ENCODE data around the gene TRIM56. TPM values are rescaled to one million over a fixed set of nuclear protein-coding genes. Genes with fewer than 3 reads are reported as not detected.

Gene TRIM56
- total and polyA plus RNA-seq, 2 of the 13 experiments (the other 11 are each of a cell fraction or from before 2014, with no cell fraction given) = 3.2 to 7.1 TPM

DNA sequence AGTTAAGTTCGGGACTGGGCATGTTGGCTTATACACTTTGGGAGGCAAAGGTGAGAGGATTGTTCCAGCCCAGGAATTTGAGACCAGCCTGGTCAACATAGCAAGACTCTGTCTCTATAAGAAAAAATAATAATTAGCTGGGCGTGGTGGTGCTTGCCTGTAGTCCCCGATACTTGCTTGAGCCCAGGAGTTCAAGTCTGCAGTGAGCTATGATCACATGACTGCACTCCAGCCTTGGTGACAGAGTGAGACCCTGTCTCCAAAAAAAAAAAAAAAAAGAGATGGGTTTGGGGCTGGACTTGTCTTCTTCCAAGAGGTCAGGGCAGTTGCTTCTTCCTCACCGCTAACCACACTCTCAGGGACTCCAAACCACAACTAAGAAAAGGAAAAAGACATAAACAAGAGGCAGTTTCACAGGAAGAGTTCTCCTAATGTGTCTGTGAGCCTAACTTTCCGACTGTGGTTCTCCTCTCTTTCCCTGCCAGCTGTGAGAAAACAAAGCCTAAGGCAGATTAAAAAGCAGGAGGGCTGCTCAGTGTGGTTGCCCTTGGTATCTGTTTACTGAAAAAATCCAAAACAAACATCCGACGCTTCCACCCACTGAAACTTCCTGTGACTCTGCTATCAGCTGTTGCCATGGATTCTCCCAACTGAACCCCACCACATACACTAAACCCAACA lies 39.2 kb downstream of the TRIM56 start (continued):
- TF ChIP-seq, protein P1, sequence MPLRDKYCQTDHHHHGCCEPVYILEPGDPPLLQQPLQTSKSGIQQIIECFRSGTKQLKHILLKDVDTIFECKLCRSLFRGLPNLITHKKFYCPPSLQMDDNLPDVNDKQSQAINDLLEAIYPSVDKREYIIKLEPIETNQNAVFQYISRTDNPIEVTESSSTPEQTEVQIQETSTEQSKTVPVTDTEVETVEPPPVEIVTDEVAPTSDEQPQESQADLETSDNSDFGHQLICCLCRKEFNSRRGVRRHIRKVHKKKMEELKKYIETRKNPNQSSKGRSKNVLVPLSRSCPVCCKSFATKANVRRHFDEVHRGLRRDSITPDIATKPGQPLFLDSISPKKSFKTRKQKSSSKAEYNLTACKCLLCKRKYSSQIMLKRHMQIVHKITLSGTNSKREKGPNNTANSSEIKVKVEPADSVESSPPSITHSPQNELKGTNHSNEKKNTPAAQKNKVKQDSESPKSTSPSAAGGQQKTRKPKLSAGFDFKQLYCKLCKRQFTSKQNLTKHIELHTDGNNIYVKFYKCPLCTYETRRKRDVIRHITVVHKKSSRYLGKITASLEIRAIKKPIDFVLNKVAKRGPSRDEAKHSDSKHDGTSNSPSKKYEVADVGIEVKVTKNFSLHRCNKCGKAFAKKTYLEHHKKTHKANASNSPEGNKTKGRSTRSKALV (CRISPR knock-in tag; IDR thresholded peaks at IDR 0.05) = no peak
- TF ChIP-seq FOXA1 (IDR thresholded peaks at IDR 0.05) = peak; percentile 75
- peak; percentile 88 for TF ChIP-seq FOXA1 (CRISPR knock-in tag; IDR thresholded peaks at IDR 0.05)
- TF ChIP-seq HOXD1 (CRISPR knock-in tag; IDR thresholded peaks at IDR 0.05) = no peak
- peak; percentile 74 for TF ChIP-seq FOXJ3 (CRISPR knock-in tag; IDR thresholded peaks at IDR 0.05; ENCODE audit: borderline replicate concordance)
- no peak for TF ChIP-seq ZFY (CRISPR knock-in tag; IDR thresholded peaks at IDR 0.05)
- peak; percentile 79 for TF ChIP-seq ARNTL (CRISPR knock-in tag; IDR thresholded peaks at IDR 0.05)
- TF ChIP-seq DNMT1 (CRISPR knock-in tag; IDR thresholded peaks at IDR 0.05) = no peak
- TF ChIP-seq, protein P2, sequence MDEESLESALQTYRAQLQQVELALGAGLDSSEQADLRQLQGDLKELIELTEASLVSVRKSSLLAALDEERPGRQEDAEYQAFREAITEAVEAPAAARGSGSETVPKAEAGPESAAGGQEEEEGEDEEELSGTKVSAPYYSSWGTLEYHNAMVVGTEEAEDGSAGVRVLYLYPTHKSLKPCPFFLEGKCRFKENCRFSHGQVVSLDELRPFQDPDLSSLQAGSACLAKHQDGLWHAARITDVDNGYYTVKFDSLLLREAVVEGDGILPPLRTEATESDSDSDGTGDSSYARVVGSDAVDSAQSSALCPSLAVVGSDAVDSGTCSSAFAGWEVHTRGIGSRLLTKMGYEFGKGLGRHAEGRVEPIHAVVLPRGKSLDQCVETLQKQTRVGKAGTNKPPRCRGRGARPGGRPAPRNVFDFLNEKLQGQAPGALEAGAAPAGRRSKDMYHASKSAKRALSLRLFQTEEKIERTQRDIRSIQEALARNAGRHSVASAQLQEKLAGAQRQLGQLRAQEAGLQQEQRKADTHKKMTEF (CRISPR knock-in tag; IDR thresholded peaks at IDR 0.05) = peak; percentile 31; the same call in 1 of the 2 replicates
- no peak for TF ChIP-seq NFE2L1 (CRISPR knock-in tag; IDR thresholded peaks at IDR 0.05; ENCODE audit: borderline replicate concordance)
- TF ChIP-seq ZNF180 (CRISPR knock-in tag; IDR thresholded peaks at IDR 0.05; ENCODE audit: borderline replicate concordance, low read depth) = no peak
- no peak for TF ChIP-seq HES4 (CRISPR knock-in tag; IDR thresholded peaks at IDR 0.05; ENCODE audit: borderline replicate concordance)
- no peak for TF ChIP-seq ZBTB8A (CRISPR knock-in tag; IDR thresholded peaks at IDR 0.05; ENCODE audit: borderline replicate concordance, low read depth)
- no peak for TF ChIP-seq ZNF792 (CRISPR knock-in tag; IDR thresholded peaks at IDR 0.05)
- TF ChIP-seq SMAD3 (CRISPR knock-in tag; IDR thresholded peaks at IDR 0.05) = no peak
- TF ChIP-seq, protein P3, sequence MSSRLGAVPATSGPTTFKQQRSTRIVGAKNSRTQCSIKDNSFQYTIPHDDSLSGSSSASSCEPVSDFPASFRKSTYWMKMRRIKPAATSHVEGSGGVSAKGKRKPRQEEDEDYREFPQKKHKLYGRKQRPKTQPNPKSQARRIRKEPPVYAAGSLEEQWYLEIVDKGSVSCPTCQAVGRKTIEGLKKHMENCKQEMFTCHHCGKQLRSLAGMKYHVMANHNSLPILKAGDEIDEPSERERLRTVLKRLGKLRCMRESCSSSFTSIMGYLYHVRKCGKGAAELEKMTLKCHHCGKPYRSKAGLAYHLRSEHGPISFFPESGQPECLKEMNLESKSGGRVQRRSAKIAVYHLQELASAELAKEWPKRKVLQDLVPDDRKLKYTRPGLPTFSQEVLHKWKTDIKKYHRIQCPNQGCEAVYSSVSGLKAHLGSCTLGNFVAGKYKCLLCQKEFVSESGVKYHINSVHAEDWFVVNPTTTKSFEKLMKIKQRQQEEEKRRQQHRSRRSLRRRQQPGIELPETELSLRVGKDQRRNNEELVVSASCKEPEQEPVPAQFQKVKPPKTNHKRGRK (CRISPR knock-in tag; IDR thresholded peaks at IDR 0.05) = no peak
- no peak for TF ChIP-seq FLYWCH1 (CRISPR knock-in tag; IDR thresholded peaks at IDR 0.05)
- TF ChIP-seq ZNF703 (CRISPR knock-in tag; IDR thresholded peaks at IDR 0.05; ENCODE audit: borderline replicate concordance) = no peak
- no peak for TF ChIP-seq ZNF225 (CRISPR knock-in tag; IDR thresholded peaks at IDR 0.05)
- TF ChIP-seq PITX1 (CRISPR knock-in tag; IDR thresholded peaks at IDR 0.05) = peak; percentile 97
- TF ChIP-seq, protein P4, sequence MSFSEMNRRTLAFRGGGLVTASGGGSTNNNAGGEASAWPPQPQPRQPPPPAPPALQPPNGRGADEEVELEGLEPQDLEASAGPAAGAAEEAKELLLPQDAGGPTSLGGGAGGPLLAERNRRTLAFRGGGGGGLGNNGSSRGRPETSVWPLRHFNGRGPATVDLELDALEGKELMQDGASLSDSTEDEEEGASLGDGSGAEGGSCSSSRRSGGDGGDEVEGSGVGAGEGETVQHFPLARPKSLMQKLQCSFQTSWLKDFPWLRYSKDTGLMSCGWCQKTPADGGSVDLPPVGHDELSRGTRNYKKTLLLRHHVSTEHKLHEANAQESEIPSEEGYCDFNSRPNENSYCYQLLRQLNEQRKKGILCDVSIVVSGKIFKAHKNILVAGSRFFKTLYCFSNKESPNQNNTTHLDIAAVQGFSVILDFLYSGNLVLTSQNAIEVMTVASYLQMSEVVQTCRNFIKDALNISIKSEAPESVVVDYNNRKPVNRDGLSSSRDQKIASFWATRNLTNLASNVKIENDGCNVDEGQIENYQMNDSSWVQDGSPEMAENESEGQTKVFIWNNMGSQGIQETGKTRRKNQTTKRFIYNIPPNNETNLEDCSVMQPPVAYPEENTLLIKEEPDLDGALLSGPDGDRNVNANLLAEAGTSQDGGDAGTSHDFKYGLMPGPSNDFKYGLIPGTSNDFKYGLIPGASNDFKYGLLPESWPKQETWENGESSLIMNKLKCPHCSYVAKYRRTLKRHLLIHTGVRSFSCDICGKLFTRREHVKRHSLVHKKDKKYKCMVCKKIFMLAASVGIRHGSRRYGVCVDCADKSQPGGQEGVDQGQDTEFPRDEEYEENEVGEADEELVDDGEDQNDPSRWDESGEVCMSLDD (CRISPR knock-in tag; IDR thresholded peaks at IDR 0.05; ENCODE audit: borderline replicate concordance) = peak; percentile 38; the same call in 1 of the 2 replicates
- TF ChIP-seq ZNF24 (IDR thresholded peaks at IDR 0.05) = no peak
- TF ChIP-seq ZNF747 (CRISPR knock-in tag; IDR thresholded peaks at IDR 0.05; ENCODE audit: borderline replicate concordance) = no peak
- 0 out of 2 replicates have a peak, but pooled peaks have one; percentile 49 for TF ChIP-seq RBFOX2 (IDR thresholded peaks at IDR 0.05; ENCODE audit: low read depth, low read length)
